HepG2 (cell line): ENCODE measurements around the gene TLE2. TPM values are rescaled to one million over a fixed set of nuclear protein-coding genes. Genes with fewer than 3 reads are reported as not detected.

Experiments
- BRCA1 ChIP-seq: sonication (generic); formaldehyde crosslinking; IDR thresholded peaks from 2 replicates; pipeline ENCODE4 v1.4.0; 2020; ENCODE audit warnings: missing genetic modification reagents
- FOXK2 ChIP-seq: fragments of 450-650 bp; IDR thresholded peaks from 2 replicates; pipeline ENCODE4 v1.6.1; 2016
- GATA4 ChIP-seq: sonication (generic); IDR thresholded peaks from 2 replicates; pipeline ENCODE4 v1.6.1; 2016; ENCODE audit warnings: antibody characterized with exemption, low read depth, borderline replicate concordance
- GATAD1 ChIP-seq: IDR thresholded peaks from 2 replicates; pipeline ENCODE4 v1.6.1; 2016; ENCODE audit warnings: missing genetic modification reagents, missing compliant biosample characterization
- IKZF1 ChIP-seq: fragments of 450-650 bp; IDR thresholded peaks from 2 replicates; pipeline ENCODE4 v1.7.1; 2016
- PHF20 ChIP-seq: sonication (generic); formaldehyde crosslinking; IDR thresholded peaks from 2 replicates; pipeline ENCODE4 v1.5.0; 2020; ENCODE audit warnings: mild to moderate bottlenecking, missing genetic modification reagents
- SALL2 ChIP-seq: sonication (generic); formaldehyde crosslinking; IDR thresholded peaks from 2 replicates; pipeline ENCODE4 v1.8.1; 2023; ENCODE audit warnings: mild to moderate bottlenecking, missing genetic modification reagents, inconsistent platforms
- SIN3A ChIP-seq: IDR thresholded peaks from 2 replicates; pipeline ENCODE4 v1.6.1; 2011; ENCODE audit warnings: low read depth, mild to moderate bottlenecking, control low read depth, low read length, borderline replicate concordance
- SMARCC2 ChIP-seq: fragments of 450-650 bp; IDR thresholded peaks from 2 replicates; pipeline ENCODE4 v1.6.1; 2017; ENCODE audit warnings: antibody characterized with exemption, mild to moderate bottlenecking
- SPEN ChIP-seq: sonication (generic); formaldehyde crosslinking; IDR thresholded peaks from 2 replicates; pipeline ENCODE4 v1.5.1; 2020; ENCODE audit warnings: low read depth, mild to moderate bottlenecking, missing genetic modification reagents
- TCF12 ChIP-seq, 2 experiments: fragments of 450-650 bp in 1 of 2; sonication (generic) in 1 of 2; formaldehyde crosslinking in 1 of 2; IDR thresholded peaks; 2 replicates each; pipeline versions ENCODE4 v1.6.1 to v1.8.0; 2017 to 2022; ENCODE audit warnings: antibody characterized with exemption in 1 of 2, mild to moderate bottlenecking in 1 of 2, missing genetic modification reagents in 1 of 2, moderate library complexity in 1 of 2
- THAP11 ChIP-seq: IDR thresholded peaks from 2 replicates; pipeline ENCODE4 v1.6.1; 2016; ENCODE audit warnings: missing biosample characterization, missing genetic modification reagents
- TSC22D2 ChIP-seq: sonication (generic); formaldehyde crosslinking; IDR thresholded peaks from 2 replicates; pipeline ENCODE4 v1.5.1; 2020; ENCODE audit warnings: missing genetic modification reagents, mild to moderate bottlenecking, borderline replicate concordance
- ZNF549 ChIP-seq: sonication (generic); formaldehyde crosslinking; IDR thresholded peaks from 2 replicates; pipeline ENCODE4 v1.5.0; 2020; ENCODE audit warnings: missing genetic modification reagents
- ZNF577 ChIP-seq: sonication (generic); formaldehyde crosslinking; IDR thresholded peaks from 2 replicates; pipeline ENCODE4 v1.4.0; 2020; ENCODE audit warnings: mild to moderate bottlenecking, low read depth, missing genetic modification reagents, borderline replicate concordance
- polyA plus RNA-seq, 8 experiments: library from polyadenylated mRNA; depleted of rRNA in 3 of 8; stranded (reverse) in 7 of 8; unstranded in 1 of 8; fragments of >200 nt; fragmentation: Illumina TruSeq in 4 of 8; extraction: Trizol in 4 of 8; gene quantifications; 2 replicates each; pipeline versions ENCODE4 v1.2.1 to v1.2.3, GENCODE V29; 2011 to 2016; ENCODE audit warnings: low read depth in 4 of 8, missing spikeins in 1 of 8, mixed read lengths in 1 of 8; ENCODE audit not compliant: insufficient read depth in 1 of 8
- total RNA-seq, 5 experiments: library from RNA; depleted of rRNA; stranded (reverse); fragments of >200 nt; fragmentation: Illumina TruSeq; extraction: Trizol; gene quantifications; 2 replicates each; pipeline ENCODE4 v1.2.3, GENCODE V29; 2016; ENCODE audit warnings: low read depth in 1 of 5
- TF ChIP-seq, protein P1 (sequence below): sonication (generic); formaldehyde crosslinking; IDR thresholded peaks from 2 replicates; pipeline ENCODE4 v1.5.1; 2020; ENCODE audit warnings: missing genetic modification reagents, mild to moderate bottlenecking, borderline replicate concordance
- TF ChIP-seq, protein P2 (sequence below): sonication (generic); formaldehyde crosslinking; IDR thresholded peaks from 2 replicates; pipeline ENCODE4 v1.4.0; 2020; ENCODE audit warnings: missing genetic modification reagents, borderline replicate concordance
- TF ChIP-seq, protein P3 (sequence below): sonication (generic); formaldehyde crosslinking; IDR thresholded peaks from 2 replicates; pipeline ENCODE4 v1.4.0; 2020; ENCODE audit warnings: mild to moderate bottlenecking, missing genetic modification reagents
- TF ChIP-seq, protein P4 (sequence below): sonication (generic); formaldehyde crosslinking; IDR thresholded peaks from 2 replicates; pipeline ENCODE4 v1.4.0; 2020; ENCODE audit warnings: mild to moderate bottlenecking, missing genetic modification reagents

Gene TLE2
- total and polyA plus RNA-seq, 2 of the 13 experiments (the other 11 are each of a cell fraction or from before 2014, with no cell fraction given) = 0.07 to 0.81 TPM

DNA sequence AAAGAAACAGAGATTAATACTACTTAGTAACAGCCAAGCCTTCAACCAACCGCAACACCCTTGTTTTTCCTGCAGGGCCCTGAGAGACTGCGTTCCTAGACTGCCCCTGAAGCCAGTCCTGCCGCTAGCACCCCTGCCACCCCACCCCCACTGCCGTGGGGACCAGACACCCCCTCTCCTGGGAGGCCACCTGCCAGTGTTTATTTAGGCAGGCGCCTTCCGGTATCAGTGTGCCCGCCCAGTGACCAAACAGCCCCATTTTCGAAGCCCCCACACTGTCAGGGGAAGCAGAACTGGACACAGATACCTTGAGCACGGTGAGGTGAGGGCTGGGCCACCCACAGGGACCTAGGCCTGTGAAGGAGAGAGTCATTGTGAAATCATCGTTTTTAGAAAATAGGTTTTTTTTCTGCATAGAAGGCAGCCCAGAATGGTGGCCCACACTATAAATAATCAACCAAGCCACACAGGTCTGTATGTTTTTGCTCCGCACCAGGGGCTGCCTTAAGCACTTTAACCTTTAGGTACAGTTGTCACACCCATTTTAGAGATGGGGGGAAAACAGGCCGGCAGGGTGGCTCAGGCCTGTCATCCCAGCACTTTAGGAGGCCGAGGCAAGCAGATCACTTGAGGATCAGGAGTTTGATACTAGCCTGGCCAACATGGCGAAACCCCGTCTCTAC lies 36.7 kb upstream of the TLE2 start (continued):
- TF ChIP-seq ZNF577 (no peak), SPEN (no peak), GATA4 (peak; percentile 30; the same call in 1 of the 2 replicates), SMARCC2 (no peak), SALL2 (CRISPR knock-in tag) (no peak), BRCA1 (CRISPR knock-in tag) (no peak), TCF12 (IDR thresholded peaks at IDR 0.05) (no peak), TCF12 (CRISPR knock-in tag; IDR thresholded peaks at IDR 0.05) (peak; percentile 86; the same call in 1 of the 2 replicates), FOXK2 (no peak), SIN3A (no peak), PHF20 (CRISPR knock-in tag) (no peak; the same call in 1 of the 2 replicates), TSC22D2 (CRISPR knock-in tag) (no peak), THAP11 (CRISPR knock-in tag) (peak; percentile 77), GATAD1 (peak; percentile 49; the same call in 1 of the 2 replicates), ZNF549 (CRISPR knock-in tag) (no peak), IKZF1 (no peak)
- TF ChIP-seq, protein P1, sequence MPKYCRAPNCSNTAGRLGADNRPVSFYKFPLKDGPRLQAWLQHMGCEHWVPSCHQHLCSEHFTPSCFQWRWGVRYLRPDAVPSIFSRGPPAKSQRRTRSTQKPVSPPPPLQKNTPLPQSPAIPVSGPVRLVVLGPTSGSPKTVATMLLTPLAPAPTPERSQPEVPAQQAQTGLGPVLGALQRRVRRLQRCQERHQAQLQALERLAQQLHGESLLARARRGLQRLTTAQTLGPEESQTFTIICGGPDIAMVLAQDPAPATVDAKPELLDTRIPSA = no peak
- TF ChIP-seq, protein P2, sequence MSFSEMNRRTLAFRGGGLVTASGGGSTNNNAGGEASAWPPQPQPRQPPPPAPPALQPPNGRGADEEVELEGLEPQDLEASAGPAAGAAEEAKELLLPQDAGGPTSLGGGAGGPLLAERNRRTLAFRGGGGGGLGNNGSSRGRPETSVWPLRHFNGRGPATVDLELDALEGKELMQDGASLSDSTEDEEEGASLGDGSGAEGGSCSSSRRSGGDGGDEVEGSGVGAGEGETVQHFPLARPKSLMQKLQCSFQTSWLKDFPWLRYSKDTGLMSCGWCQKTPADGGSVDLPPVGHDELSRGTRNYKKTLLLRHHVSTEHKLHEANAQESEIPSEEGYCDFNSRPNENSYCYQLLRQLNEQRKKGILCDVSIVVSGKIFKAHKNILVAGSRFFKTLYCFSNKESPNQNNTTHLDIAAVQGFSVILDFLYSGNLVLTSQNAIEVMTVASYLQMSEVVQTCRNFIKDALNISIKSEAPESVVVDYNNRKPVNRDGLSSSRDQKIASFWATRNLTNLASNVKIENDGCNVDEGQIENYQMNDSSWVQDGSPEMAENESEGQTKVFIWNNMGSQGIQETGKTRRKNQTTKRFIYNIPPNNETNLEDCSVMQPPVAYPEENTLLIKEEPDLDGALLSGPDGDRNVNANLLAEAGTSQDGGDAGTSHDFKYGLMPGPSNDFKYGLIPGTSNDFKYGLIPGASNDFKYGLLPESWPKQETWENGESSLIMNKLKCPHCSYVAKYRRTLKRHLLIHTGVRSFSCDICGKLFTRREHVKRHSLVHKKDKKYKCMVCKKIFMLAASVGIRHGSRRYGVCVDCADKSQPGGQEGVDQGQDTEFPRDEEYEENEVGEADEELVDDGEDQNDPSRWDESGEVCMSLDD = peak; percentile 89
- TF ChIP-seq, protein P3, sequence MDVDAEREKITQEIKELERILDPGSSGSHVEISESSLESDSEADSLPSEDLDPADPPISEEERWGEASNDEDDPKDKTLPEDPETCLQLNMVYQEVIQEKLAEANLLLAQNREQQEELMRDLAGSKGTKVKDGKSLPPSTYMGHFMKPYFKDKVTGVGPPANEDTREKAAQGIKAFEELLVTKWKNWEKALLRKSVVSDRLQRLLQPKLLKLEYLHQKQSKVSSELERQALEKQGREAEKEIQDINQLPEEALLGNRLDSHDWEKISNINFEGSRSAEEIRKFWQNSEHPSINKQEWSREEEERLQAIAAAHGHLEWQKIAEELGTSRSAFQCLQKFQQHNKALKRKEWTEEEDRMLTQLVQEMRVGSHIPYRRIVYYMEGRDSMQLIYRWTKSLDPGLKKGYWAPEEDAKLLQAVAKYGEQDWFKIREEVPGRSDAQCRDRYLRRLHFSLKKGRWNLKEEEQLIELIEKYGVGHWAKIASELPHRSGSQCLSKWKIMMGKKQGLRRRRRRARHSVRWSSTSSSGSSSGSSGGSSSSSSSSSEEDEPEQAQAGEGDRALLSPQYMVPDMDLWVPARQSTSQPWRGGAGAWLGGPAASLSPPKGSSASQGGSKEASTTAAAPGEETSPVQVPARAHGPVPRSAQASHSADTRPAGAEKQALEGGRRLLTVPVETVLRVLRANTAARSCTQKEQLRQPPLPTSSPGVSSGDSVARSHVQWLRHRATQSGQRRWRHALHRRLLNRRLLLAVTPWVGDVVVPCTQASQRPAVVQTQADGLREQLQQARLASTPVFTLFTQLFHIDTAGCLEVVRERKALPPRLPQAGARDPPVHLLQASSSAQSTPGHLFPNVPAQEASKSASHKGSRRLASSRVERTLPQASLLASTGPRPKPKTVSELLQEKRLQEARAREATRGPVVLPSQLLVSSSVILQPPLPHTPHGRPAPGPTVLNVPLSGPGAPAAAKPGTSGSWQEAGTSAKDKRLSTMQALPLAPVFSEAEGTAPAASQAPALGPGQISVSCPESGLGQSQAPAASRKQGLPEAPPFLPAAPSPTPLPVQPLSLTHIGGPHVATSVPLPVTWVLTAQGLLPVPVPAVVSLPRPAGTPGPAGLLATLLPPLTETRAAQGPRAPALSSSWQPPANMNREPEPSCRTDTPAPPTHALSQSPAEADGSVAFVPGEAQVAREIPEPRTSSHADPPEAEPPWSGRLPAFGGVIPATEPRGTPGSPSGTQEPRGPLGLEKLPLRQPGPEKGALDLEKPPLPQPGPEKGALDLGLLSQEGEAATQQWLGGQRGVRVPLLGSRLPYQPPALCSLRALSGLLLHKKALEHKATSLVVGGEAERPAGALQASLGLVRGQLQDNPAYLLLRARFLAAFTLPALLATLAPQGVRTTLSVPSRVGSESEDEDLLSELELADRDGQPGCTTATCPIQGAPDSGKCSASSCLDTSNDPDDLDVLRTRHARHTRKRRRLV (CRISPR knock-in tag) = 0 out of 2 replicates have a peak, but pooled peaks have one; percentile 48
- TF ChIP-seq, protein P4, sequence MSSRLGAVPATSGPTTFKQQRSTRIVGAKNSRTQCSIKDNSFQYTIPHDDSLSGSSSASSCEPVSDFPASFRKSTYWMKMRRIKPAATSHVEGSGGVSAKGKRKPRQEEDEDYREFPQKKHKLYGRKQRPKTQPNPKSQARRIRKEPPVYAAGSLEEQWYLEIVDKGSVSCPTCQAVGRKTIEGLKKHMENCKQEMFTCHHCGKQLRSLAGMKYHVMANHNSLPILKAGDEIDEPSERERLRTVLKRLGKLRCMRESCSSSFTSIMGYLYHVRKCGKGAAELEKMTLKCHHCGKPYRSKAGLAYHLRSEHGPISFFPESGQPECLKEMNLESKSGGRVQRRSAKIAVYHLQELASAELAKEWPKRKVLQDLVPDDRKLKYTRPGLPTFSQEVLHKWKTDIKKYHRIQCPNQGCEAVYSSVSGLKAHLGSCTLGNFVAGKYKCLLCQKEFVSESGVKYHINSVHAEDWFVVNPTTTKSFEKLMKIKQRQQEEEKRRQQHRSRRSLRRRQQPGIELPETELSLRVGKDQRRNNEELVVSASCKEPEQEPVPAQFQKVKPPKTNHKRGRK (CRISPR knock-in tag) = no peak
